ENCODE measurements around the gene MYRF. TPM values are rescaled to one million over a fixed set of nuclear protein-coding genes. Genes with fewer than 3 reads are reported as not detected.

The MYRF gene
- polyA plus RNA-seq, 1 donor (not counting 4 experiments of a cell fraction or from before 2014, with no cell fraction given): 0.14 TPM

- FAIRE-seq: no peak
These were observed 20.9 kb downstream of the MYRF start for GRCh38 chr11:61773356-61773755.

GRCh38 chr11:61773809-61774208, 21.4 kb downstream of the MYRF start:
- DNase-seq (ENCODE audit: low read depth, low spot score) (no peak), FAIRE-seq (no peak)
- H3K36me3 ChIP-seq (ENCODE audit: control insufficient read depth in 2 of 2, extremely low read depth in 1 of 2, insufficient read depth in 2 of 2, low read length in 2 of 2): no peaks in the 10 kb centered on the region
- H3K9ac ChIP-seq (ENCODE audit: control insufficient read depth, extremely low read depth, insufficient read depth, low read length): no peak overlapping the region
- H3K79me2 ChIP-seq (ENCODE audit: control insufficient read depth, insufficient read depth, low read length): no peaks in the 10 kb centered on the region
- peaks cover 3% of the 10 kb centered on the region for H3K4me1 ChIP-seq (ENCODE audit: control insufficient read depth, extremely low read depth, insufficient read depth, low read length)
- H3K27ac ChIP-seq (ENCODE audit: control insufficient read depth, insufficient read depth, low read length): no peak overlapping the region
- H4K20me1 ChIP-seq (ENCODE audit: control insufficient read depth, extremely low read depth, insufficient read depth, low read length): no peaks in the 10 kb centered on the region
- no peaks in the 10 kb centered on the region for H3K9me1 ChIP-seq (ENCODE audit: control insufficient read depth, extremely low read depth, insufficient read depth, low read length)
- no peak overlapping the region for H2AFZ ChIP-seq (ENCODE audit: control insufficient read depth, low read length)
- H3K9me3 ChIP-seq (ENCODE audit: control insufficient read depth, low read depth, low read length): no peaks in the 10 kb centered on the region
- H3K27me3 ChIP-seq (ENCODE audit: control insufficient read depth, extremely low read depth, insufficient read depth, low read length): peaks cover 11% of the 10 kb centered on the region
- no peak overlapping the region for H3K4me3 ChIP-seq (ENCODE audit: control insufficient read depth in 2 of 3, extremely low read depth in 1 of 3, insufficient read depth in 2 of 3, low read depth in 1 of 3, low read length in 3 of 3)
- H3K4me2 ChIP-seq (ENCODE audit: control insufficient read depth, extremely low read depth, insufficient read depth, low read depth, low read length): no peak overlapping the region
- dilution Hi-C loops (cut with MboI; ENCODE audit: extremely low pct_ligation_motif_present, low sequenced_read_pairs): no loop called here
- TF ChIP-seq EZH2 (IDR thresholded peaks at IDR 0.05; ENCODE audit: low read length): no peak
- TF ChIP-seq CTCF (optimal IDR thresholded peaks at IDR 0.05 in 1 of 3, IDR thresholded peaks at IDR 0.05 in 1 of 3, conservative IDR thresholded peaks at IDR 0.05 in 1 of 3; ENCODE audit: extremely low read depth in 1 of 3, insufficient read depth in 2 of 3, low read length in 3 of 3): no peak

More at GRCh38 chr11:61773356-61773755, 20.9 kb downstream of the MYRF start:
- no peak for DNase-seq (ENCODE audit: low read depth, low spot score)
- TF ChIP-seq CTCF (optimal IDR thresholded peaks at IDR 0.05 in 1 of 3, IDR thresholded peaks at IDR 0.05 in 1 of 3, conservative IDR thresholded peaks at IDR 0.05 in 1 of 3; ENCODE audit: extremely low read depth in 1 of 3, insufficient read depth in 2 of 3, low read length in 3 of 3) (no peak), EZH2 (IDR thresholded peaks at IDR 0.05; ENCODE audit: low read length) (no peak)
- H4K20me1 ChIP-seq (ENCODE audit: control insufficient read depth, extremely low read depth, insufficient read depth, low read length): no peaks in the 10 kb centered on the region
- no peak overlapping the region for H3K27ac ChIP-seq (ENCODE audit: control insufficient read depth, insufficient read depth, low read length)
- peaks cover 3% of the 10 kb centered on the region for H3K4me1 ChIP-seq (ENCODE audit: control insufficient read depth, extremely low read depth, insufficient read depth, low read length)
- H3K79me2 ChIP-seq (ENCODE audit: control insufficient read depth, insufficient read depth, low read length): no peaks in the 10 kb centered on the region
- H3K9me1 ChIP-seq (ENCODE audit: control insufficient read depth, extremely low read depth, insufficient read depth, low read length): no peaks in the 10 kb centered on the region
- no peak overlapping the region for H3K9ac ChIP-seq (ENCODE audit: control insufficient read depth, extremely low read depth, insufficient read depth, low read length)
- no peak overlapping the region for H3K4me3 ChIP-seq (ENCODE audit: control insufficient read depth in 2 of 3, extremely low read depth in 1 of 3, insufficient read depth in 2 of 3, low read depth in 1 of 3, low read length in 3 of 3)
- dilution Hi-C loops (cut with MboI; ENCODE audit: extremely low pct_ligation_motif_present, low sequenced_read_pairs): no loop called here
- H2AFZ ChIP-seq (ENCODE audit: control insufficient read depth, low read length): no peak overlapping the region
- H3K9me3 ChIP-seq (ENCODE audit: control insufficient read depth, low read depth, low read length): no peaks in the 10 kb centered on the region
- H3K4me2 ChIP-seq (ENCODE audit: control insufficient read depth, extremely low read depth, insufficient read depth, low read depth, low read length): no peak overlapping the region
- H3K27me3 ChIP-seq (ENCODE audit: control insufficient read depth, extremely low read depth, insufficient read depth, low read length): peaks cover 9% of the 10 kb centered on the region
- H3K36me3 ChIP-seq (ENCODE audit: control insufficient read depth in 2 of 2, extremely low read depth in 1 of 2, insufficient read depth in 2 of 2, low read length in 2 of 2): no peaks in the 10 kb centered on the region

Data from keratinocyte (primary cell).